GM12878 (cell line): ENCODE data around the gene ATG14. TPM values are rescaled to one million over a fixed set of nuclear protein-coding genes. Genes with fewer than 3 reads are reported as not detected.

Experiments
- ATAC-seq: fragments of 200-7000 bp; cut with Tn5 transposase; 3 replicates; pipeline ENCODE4 v1.9.1; 2020; ENCODE audit warnings: mild to moderate bottlenecking, moderate library complexity
- BruUV-seq: library from RNA; stranded (reverse); fragments of 400-500 nt; replicated peaks from 2 replicates; lab custom pipeline; 2021; lab: Mats Ljungman, UMichigan
- CTCF ChIA-PET: fragments of 300-600 bp; sonication (Branson Sonifier 250); formaldehyde crosslinking; extraction: SDS; loops from one replicate; lab custom pipeline; 2021; ENCODE audit warnings: inconsistent platforms; lab: Yijun Ruan, JAX
- POLR2A ChIA-PET: fragments of 350-600 bp; formaldehyde crosslinking; extraction: SDS; loops from one replicate; lab custom pipeline; 2021; ENCODE audit warnings: inconsistent platforms; lab: Charles Lee
- RAD21 ChIA-PET: fragments of 300-600 bp; sonication (Branson Sonifier 250); formaldehyde crosslinking; loops from one replicate; lab custom pipeline; 2023; ENCODE audit warnings: antibody characterized with exemption; ENCODE audit not compliant: unreplicated experiment; lab: Charles Lee
- SMC1A ChIA-PET: fragments of 300-600 bp; sonication (Branson Sonifier 250); formaldehyde crosslinking; loops from one replicate; lab custom pipeline; 2023; ENCODE audit not compliant: unreplicated experiment, uncharacterized antibody; lab: Charles Lee
- DNase-seq: peaks from one replicate; pipeline ENCODE4 v3.0.0-alpha.2; 2011; ENCODE audit warnings: low read depth, low spot score
- FAIRE-seq: peaks from 3 replicates; lab custom pipeline; 2011; peaks lifted over from hg19 to GRCh38; lab: Jason Lieb, UNC
- H2AFZ ChIP-seq: 2 replicates; pipeline ENCODE4 v1.6.0; 2011; ENCODE audit warnings: low read depth, low read length, control low read depth; ENCODE audit not compliant: control insufficient read depth
- H3K27ac ChIP-seq: 2 replicates; pipeline ENCODE4 v1.5.1; 2011; ENCODE audit warnings: control low read depth; ENCODE audit not compliant: control insufficient read depth, insufficient read depth
- H3K27me3 ChIP-seq, 2 experiments: replicated peaks in 1 of 2; 2 replicates each; pipeline versions ENCODE4 v1.6.0 to v1.6.1; 2011; ENCODE audit warnings: low read length in 1 of 2; ENCODE audit not compliant: control insufficient read depth in 2 of 2, insufficient read depth in 2 of 2
- H3K36me3 ChIP-seq, 2 experiments: 2 replicates each; pipeline ENCODE4 v1.5.1; 2011; ENCODE audit warnings: low read length in 1 of 2; ENCODE audit not compliant: control insufficient read depth in 2 of 2, insufficient read depth in 2 of 2
- H3K4me1 ChIP-seq: 2 replicates; pipeline ENCODE4 v1.6.1; 2011; ENCODE audit warnings: mild to moderate bottlenecking, low read length, moderate library complexity, mixed read lengths; ENCODE audit not compliant: control insufficient read depth, insufficient read depth
- H3K4me2 ChIP-seq: 2 replicates; pipeline ENCODE4 v1.6.0; 2011; ENCODE audit warnings: control low read depth; ENCODE audit not compliant: control insufficient read depth, insufficient read depth
- H3K4me3 ChIP-seq: fragments of 200-600 bp; sonication (generic); 2 replicates; pipeline ENCODE4 v1.5.1; 2016
- H3K79me2 ChIP-seq: 2 replicates; pipeline ENCODE4 v1.6.0; 2011; ENCODE audit warnings: low read length; ENCODE audit not compliant: control insufficient read depth, insufficient read depth
- H3K9ac ChIP-seq: 2 replicates; pipeline ENCODE4 v1.8.0; 2011; ENCODE audit warnings: low read length, control low read depth, mixed read lengths; ENCODE audit not compliant: control insufficient read depth, insufficient read depth
- H3K9me3 ChIP-seq: replicated peaks from 3 replicates; pipeline ENCODE4 v1.5.1; 2011; ENCODE audit warnings: mild to moderate bottlenecking, low read length; ENCODE audit not compliant: control insufficient read depth, insufficient read depth
- H4K20me1 ChIP-seq: 2 replicates; pipeline ENCODE4 v1.6.0; 2011; ENCODE audit not compliant: control insufficient read depth, insufficient read depth
- BACH1 ChIP-seq: fragments of 450-650 bp; IDR thresholded peaks from 2 replicates; pipeline ENCODE4 v1.6.1; 2017; ENCODE audit warnings: mild to moderate bottlenecking, borderline replicate concordance
- BHLHE40 ChIP-seq, 2 experiments: fragments of 450-650 bp in 1 of 2; IDR thresholded peaks; 2 replicates each; pipeline ENCODE4 v1.6.1; 2011 to 2017; ENCODE audit warnings: low read depth in 2 of 2, borderline replicate concordance in 1 of 2, improper control_type of control experiment in 1 of 2, low read length in 1 of 2, mild to moderate bottlenecking in 1 of 2
- CBFB ChIP-seq: IDR thresholded peaks from 2 replicates; pipeline ENCODE4 v1.6.1; 2016; ENCODE audit warnings: antibody characterized with exemption, low read depth
- CBX5 ChIP-seq: sonication (generic); IDR thresholded peaks from 2 replicates; pipeline ENCODE4 v1.6.1; 2016; ENCODE audit warnings: low read depth, moderate library complexity, mild to moderate bottlenecking, inconsistent platforms
- CEBPB ChIP-seq, 2 experiments: fragments of 150-350 bp in 1 of 2; IDR thresholded peaks; 2 replicates each; pipeline ENCODE4 v1.6.1; 2012 to 2014; ENCODE audit warnings: low read depth in 2 of 2, low read length in 2 of 2, borderline replicate concordance in 1 of 2, inconsistent platforms in 1 of 2
- CHD1 ChIP-seq: IDR thresholded peaks from 2 replicates; pipeline ENCODE4 v1.6.1; 2012; ENCODE audit warnings: low read depth, low read length, improper control_type of control experiment
- HDAC2 ChIP-seq: fragments of 200-600 bp; sonication (generic); IDR thresholded peaks from 2 replicates; pipeline ENCODE4 v1.6.1; 2017
- JUND ChIP-seq: IDR thresholded peaks from 2 replicates; pipeline ENCODE4 v1.6.1; 2012; ENCODE audit warnings: low read depth, mild to moderate bottlenecking, low read length, improper control_type of control experiment, moderate library complexity
- POLR2AphosphoS5 ChIP-seq: IDR thresholded peaks from 2 replicates; pipeline ENCODE4 v1.6.1; 2011; ENCODE audit warnings: mild to moderate bottlenecking, low read length, inconsistent platforms
- SIX5 ChIP-seq: IDR thresholded peaks from 2 replicates; pipeline ENCODE4 v1.6.1; 2011; ENCODE audit warnings: mild to moderate bottlenecking, low read depth, low read length, moderate library complexity; ENCODE audit not compliant: severe bottlenecking
- SPI1 ChIP-seq: IDR thresholded peaks from 2 replicates; pipeline ENCODE4 v1.6.1; 2011; ENCODE audit warnings: low read depth, mild to moderate bottlenecking, low read length, moderate library complexity, borderline replicate concordance; ENCODE audit not compliant: insufficient read depth
- SUZ12 ChIP-seq: fragments of 200-600 bp; sonication (generic); IDR thresholded peaks from one replicate; pipeline ENCODE4 v1.6.1; 2018; ENCODE audit warnings: antibody characterized with exemption, mild to moderate bottlenecking; ENCODE audit not compliant: unreplicated experiment
- TAF1 ChIP-seq: IDR thresholded peaks from 2 replicates; pipeline ENCODE4 v1.6.1; 2011; ENCODE audit warnings: mild to moderate bottlenecking, low read depth, low read length, borderline replicate concordance
- ZNF207 ChIP-seq: fragments of 450-650 bp; IDR thresholded peaks from 2 replicates; pipeline ENCODE4 v1.6.1; 2014; ENCODE audit warnings: antibody characterized with exemption, mild to moderate bottlenecking, borderline replicate concordance
- ZNF24 ChIP-seq: fragments of 450-650 bp; IDR thresholded peaks from 2 replicates; pipeline ENCODE4 v1.6.1; 2017; ENCODE audit warnings: antibody characterized with exemption, mild to moderate bottlenecking
- ZSCAN29 ChIP-seq: fragments of 450-650 bp; IDR thresholded peaks from 2 replicates; pipeline ENCODE4 v1.6.1; 2017; ENCODE audit warnings: mild to moderate bottlenecking, moderate library complexity
- WGBS: methylation state at CpG from one replicate; pipeline ENCODE4 v1.1.6; 2016; ENCODE audit warnings: low lambda C conversion rate; ENCODE audit not compliant: insufficient replicate concordance, insufficient coverage; ENCODE audit errors: missing lambda C conversion rate; 5-methylcytosine and 5-hydroxymethylcytosine counted together
- in situ Hi-C: fragments of 300-500 bp; cut with MboI; formaldehyde crosslinking; loops from 9 replicates; pipeline ENCODE4 v1.14.3; 2018; ENCODE audit warnings: mixed read lengths
- intact Hi-C: fragments of 100-400 bp; cut with micrococcal nuclease; formaldehyde crosslinking; loops from one replicate; pipeline ENCODE4 v1.14.2; 2022; ENCODE audit not compliant: unreplicated experiment
- polyA plus RNA-seq, 11 experiments: library from polyadenylated mRNA; depleted of rRNA in 4 of 11; unstranded in 6 of 11; stranded (reverse) in 5 of 11; fragments of >200 nt; fragmentation: Nextera tagmentation in 4 of 11; fragmentation: Illumina TruSeq in 1 of 11; extraction: Ambion mirVana in 4 of 11; extraction: Trizol in 1 of 11; gene quantifications; 1 replicate in 1 of 11; 2 replicates in 10 of 11; pipeline versions ENCODE4 v1.2.1 to v1.2.3, GENCODE V29; 2011 to 2016; ENCODE audit warnings: inconsistent platforms in 2 of 11, missing spikeins in 2 of 11, low read depth in 1 of 11
- total RNA-seq, 4 experiments: library from RNA; depleted of rRNA in 3 of 4; stranded (reverse); fragments of >200 nt in 3 of 4; fragmentation: Illumina TruSeq in 1 of 4; extraction: Trizol in 1 of 4; gene quantifications; 2 replicates each; pipeline versions ENCODE4 v1.2.1 to v1.2.3, GENCODE V29; 2013 to 2021
- TF ChIP-seq, protein P1 (sequence below): fragments of 150-350 bp; IDR thresholded peaks from 2 replicates; pipeline ENCODE4 v1.6.1; 2014; ENCODE audit warnings: mild to moderate bottlenecking, low read depth, low read length
- TF ChIP-seq, protein P2 (sequence below): IDR thresholded peaks from 2 replicates; pipeline ENCODE4 v1.6.1; 2011; ENCODE audit warnings: mild to moderate bottlenecking, low read depth, low read length, moderate library complexity; ENCODE audit not compliant: insufficient replicate concordance

ATG14 gene
- total and polyA plus RNA-seq, 10 of the 15 experiments (the other 5 are each of a cell fraction or from before 2014, with no cell fraction given) = 1.1 to 6.4 (median 5.0) TPM

DNA sequence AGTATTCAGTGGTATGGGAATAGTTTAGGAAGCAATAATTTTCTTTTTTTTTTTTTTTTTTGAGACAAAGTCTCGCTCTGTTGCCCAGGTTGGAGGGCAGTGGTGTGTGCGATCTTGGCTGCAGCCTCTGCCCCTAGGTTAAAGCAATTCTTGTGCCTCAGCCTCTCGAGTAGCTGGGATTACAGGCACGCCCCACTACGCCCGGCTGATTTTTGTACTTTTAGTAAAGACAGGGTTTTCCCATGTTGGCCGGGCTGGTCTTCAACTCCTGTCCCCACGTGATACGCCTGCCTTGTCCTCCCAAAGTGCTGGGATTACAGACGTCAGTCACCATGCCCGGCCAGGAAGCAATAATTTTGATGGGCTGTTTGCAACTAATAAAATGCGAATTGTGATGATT lies 62.1 kb downstream of the ATG14 start:
- Histone ChIP-seq H3K79me2 (peaks cover 5% of the 10 kb centered on the region), H3K4me3 (no peak overlapping the region), H3K9ac (no peak overlapping the region), H3K9me3 (no peaks in the 10 kb centered on the region), H3K4me1 (peaks cover 11% of the 10 kb centered on the region), H2AFZ (no peak overlapping the region), H4K20me1 (no peaks in the 10 kb centered on the region), H3K4me2 (peak overlapping the region; percentile 71), H3K27me3 (no peaks in the 10 kb centered on the region), H3K27ac (no peak overlapping the region), H3K36me3 (peaks cover 7 to 12% of the 10 kb centered on the region in 2 experiments)
- CTCF ChIA-PET = interaction anchor here (0.9 to 13.6 kb wide), 8 partner anchors 11 to 1111 kb away, joined by 3 to 255 read pairs (median 3); partner anchors contain the start of gene FBXO34
- in situ Hi-C loops = no loop called here
- TF ChIP-seq BACH1 (no peak), POLR2AphosphoS5 (no peak), CBFB (no peak), JUND (no peak), BHLHE40 (IDR thresholded peaks at IDR 0.05; ENCODE audit: borderline replicate concordance in 1 of 2, low read depth in 2 of 2, low read length in 1 of 2) (no peak), CBX5 (no peak), HDAC2 (no peak), CEBPB (IDR thresholded peaks at IDR 0.05; ENCODE audit: borderline replicate concordance in 1 of 2, low read depth in 2 of 2, low read length in 2 of 2) (no peak), CHD1 (no peak), SIX5 (no peak), SPI1 (no peak), ZSCAN29 (no peak), ZNF207 (no peak), SUZ12 (no peak), TAF1 (no peak), ZNF24 (no peak)
- TF ChIP-seq, protein P1, sequence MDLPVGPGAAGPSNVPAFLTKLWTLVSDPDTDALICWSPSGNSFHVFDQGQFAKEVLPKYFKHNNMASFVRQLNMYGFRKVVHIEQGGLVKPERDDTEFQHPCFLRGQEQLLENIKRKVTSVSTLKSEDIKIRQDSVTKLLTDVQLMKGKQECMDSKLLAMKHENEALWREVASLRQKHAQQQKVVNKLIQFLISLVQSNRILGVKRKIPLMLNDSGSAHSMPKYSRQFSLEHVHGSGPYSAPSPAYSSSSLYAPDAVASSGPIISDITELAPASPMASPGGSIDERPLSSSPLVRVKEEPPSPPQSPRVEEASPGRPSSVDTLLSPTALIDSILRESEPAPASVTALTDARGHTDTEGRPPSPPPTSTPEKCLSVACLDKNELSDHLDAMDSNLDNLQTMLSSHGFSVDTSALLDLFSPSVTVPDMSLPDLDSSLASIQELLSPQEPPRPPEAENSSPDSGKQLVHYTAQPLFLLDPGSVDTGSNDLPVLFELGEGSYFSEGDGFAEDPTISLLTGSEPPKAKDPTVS = no peak
- TF ChIP-seq, protein P2, sequence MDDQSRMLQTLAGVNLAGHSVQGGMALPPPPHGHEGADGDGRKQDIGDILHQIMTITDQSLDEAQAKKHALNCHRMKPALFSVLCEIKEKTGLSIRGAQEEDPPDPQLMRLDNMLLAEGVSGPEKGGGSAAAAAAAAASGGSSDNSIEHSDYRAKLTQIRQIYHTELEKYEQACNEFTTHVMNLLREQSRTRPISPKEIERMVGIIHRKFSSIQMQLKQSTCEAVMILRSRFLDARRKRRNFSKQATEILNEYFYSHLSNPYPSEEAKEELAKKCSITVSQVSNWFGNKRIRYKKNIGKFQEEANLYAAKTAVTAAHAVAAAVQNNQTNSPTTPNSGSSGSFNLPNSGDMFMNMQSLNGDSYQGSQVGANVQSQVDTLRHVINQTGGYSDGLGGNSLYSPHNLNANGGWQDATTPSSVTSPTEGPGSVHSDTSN = no peak
- SMC1A ChIA-PET = interaction anchor here (0.7 to 12.7 kb wide), 7 partner anchors 14 to 145 kb away, joined by 3 to 161 read pairs (median 4); partner anchors contain the start of gene FBXO34
- 4% methylated on average over 12 of the region's 12 CpGs for WGBS
- no TSS peak for BruUV-seq
- intact Hi-C loops = no loop called here
- DNase-seq = no peak
- RAD21 ChIA-PET = interaction anchor here (1.5 to 7.4 kb wide), 5 partner anchors 16 to 104 kb away, joined by 4 to 65 read pairs (median 23); partner anchors contain the start of gene FBXO34
- POLR2A ChIA-PET = interaction anchor here (1.6 to 2.7 kb wide), 2 partner anchors 16 to 75 kb away, joined by 5 to 6 read pairs; no protein-coding TSS in a partner anchor
- FAIRE-seq = no peak
- peak; percentile 83 for ATAC-seq
